CD4-positive, alpha-beta memory T cell (primary cell): ENCODE data around the gene UNC93A. TPM values are rescaled to one million over a fixed set of nuclear protein-coding genes. Genes with fewer than 3 reads are reported as not detected.
A peak's percentile ranks its signal among the peaks of the same experiment; 100 is the strongest.
"Not testable (repeated sequence)": the region's sequence is repeated elsewhere in the genome, so short reads cannot be mapped to it uniquely, and the experiment has no call there.

ENCODE experiments used
- CTCF ChIA-PET: fragments of 350-600 bp; sonication (Branson Sonifier 250); formaldehyde crosslinking; loops from one replicate; lab custom pipeline; 2021; ENCODE audit warnings: inconsistent platforms; ENCODE audit not compliant: partially characterized antibody; lab: Charles Lee
- POLR2A ChIA-PET: fragments of 350-600 bp; sonication (Branson Sonifier 250); formaldehyde crosslinking; loops from one replicate; lab custom pipeline; 2021; ENCODE audit not compliant: partially characterized antibody; lab: Charles Lee
- DNase-seq, 5 donors: peaks; one replicate each; pipeline versions ENCODE4 v3.0.0 to v3.0.0-alpha.2; 2020 to 2022; ENCODE audit warnings: mixed read lengths in 1 of 5
- H3K27ac ChIP-seq: one replicate; pipeline ENCODE4 v1.7.0; 2013; ENCODE audit warnings: low read depth, low read length
- H3K27me3 ChIP-seq: 2 replicates; pipeline ENCODE4 v1.7.0; 2013; ENCODE audit warnings: mild to moderate bottlenecking, low read length, moderate library complexity; ENCODE audit not compliant: insufficient read depth
- H3K36me3 ChIP-seq: 2 replicates; pipeline ENCODE4 v1.7.0; 2013; ENCODE audit warnings: mild to moderate bottlenecking, low read length, moderate library complexity; ENCODE audit not compliant: insufficient read depth
- H3K4me1 ChIP-seq: 2 replicates; pipeline ENCODE4 v1.7.0; 2013; ENCODE audit warnings: mild to moderate bottlenecking, low read length, moderate library complexity; ENCODE audit not compliant: insufficient read depth
- H3K4me3 ChIP-seq, 2 donors: one replicate each; pipeline ENCODE4 v1.7.0; 2013; ENCODE audit warnings: low read length in 2 of 2, mild to moderate bottlenecking in 1 of 2
- H3K9me3 ChIP-seq, 2 donors: one replicate each; pipeline ENCODE4 v1.7.0; 2013; ENCODE audit warnings: low read length in 2 of 2, control low read depth in 1 of 2; ENCODE audit not compliant: control insufficient read depth in 1 of 2
- H3K27ac Mint-ChIP-seq, 7 donors: one replicate each; pipeline ENCODE4 v1.8.0; 2020 to 2021; ENCODE audit warnings: mixed read lengths in 7 of 7, mild to moderate bottlenecking in 6 of 7, inconsistent platforms in 3 of 7, moderate library complexity in 3 of 7
- H3K27me3 Mint-ChIP-seq, 2 donors: one replicate each; pipeline ENCODE4 v1.8.0; 2020 to 2021; ENCODE audit warnings: mixed read lengths in 2 of 2
- H3K36me3 Mint-ChIP-seq, 2 donors: one replicate each; pipeline ENCODE4 v1.8.0; 2020 to 2021; ENCODE audit warnings: mixed read lengths in 2 of 2, inconsistent platforms in 1 of 2, mild to moderate bottlenecking in 1 of 2
- H3K4me1 Mint-ChIP-seq, 4 donors: one replicate each; pipeline ENCODE4 v1.8.0; 2020 to 2021; ENCODE audit warnings: mixed read lengths in 4 of 4, mild to moderate bottlenecking in 1 of 4
- H3K4me3 Mint-ChIP-seq, 8 donors: one replicate each; pipeline ENCODE4 v1.8.0; 2020 to 2021; ENCODE audit warnings: mixed read lengths in 8 of 8, mild to moderate bottlenecking in 7 of 8, moderate library complexity in 6 of 8, inconsistent platforms in 3 of 8
- H3K9me3 Mint-ChIP-seq, 8 donors: one replicate each; pipeline ENCODE4 v1.8.0; 2020 to 2021; ENCODE audit warnings: mixed read lengths in 8 of 8, mild to moderate bottlenecking in 5 of 8, inconsistent platforms in 3 of 8, moderate library complexity in 1 of 8
- intact Hi-C: fragments of 100-400 bp; cut with micrococcal nuclease; formaldehyde crosslinking; loops from one replicate; pipeline ENCODE4 v1.15.1; 2023
- polyA plus RNA-seq, 2 donors: library from polyadenylated mRNA; unstranded; fragments of 300-500 nt; fragmentation: Illumina TruSeq; gene quantifications; one replicate each; pipeline ENCODE4 v1.2.3, GENCODE V29; 2021
- total RNA-seq, 2 experiments: library from RNA; stranded (reverse); gene quantifications; one replicate each; pipeline ENCODE4 v1.2.3, GENCODE V29; 2021

Gene UNC93A
- total and polyA plus RNA-seq, 4 experiments from 2014 or later = not detected

DNA sequence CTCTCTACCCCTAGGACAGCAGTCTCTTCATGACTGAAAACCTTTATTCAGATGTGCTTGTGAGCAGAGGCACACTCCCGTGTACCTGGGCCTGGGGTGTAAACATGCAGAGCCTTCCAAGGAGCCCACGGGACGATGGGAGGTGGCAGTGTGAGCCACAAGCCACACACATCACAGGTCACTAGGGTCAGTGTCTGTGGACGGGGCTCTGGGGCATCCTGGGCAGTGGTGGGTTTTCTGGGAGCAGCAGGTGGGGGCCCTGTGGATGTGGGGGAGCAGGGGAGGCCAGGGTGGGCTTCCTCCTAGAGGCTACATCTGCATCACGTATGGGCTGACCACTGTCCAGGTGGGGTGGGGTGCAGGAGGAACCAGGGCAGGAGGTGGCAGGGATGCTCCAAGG, 17.1 kb downstream of the UNC93A start:
- Mint-ChIP-seq H3K9me3 (no peaks in the 10 kb centered on the region), H3K4me1 (no peaks in the 10 kb centered on the region)

DNA sequence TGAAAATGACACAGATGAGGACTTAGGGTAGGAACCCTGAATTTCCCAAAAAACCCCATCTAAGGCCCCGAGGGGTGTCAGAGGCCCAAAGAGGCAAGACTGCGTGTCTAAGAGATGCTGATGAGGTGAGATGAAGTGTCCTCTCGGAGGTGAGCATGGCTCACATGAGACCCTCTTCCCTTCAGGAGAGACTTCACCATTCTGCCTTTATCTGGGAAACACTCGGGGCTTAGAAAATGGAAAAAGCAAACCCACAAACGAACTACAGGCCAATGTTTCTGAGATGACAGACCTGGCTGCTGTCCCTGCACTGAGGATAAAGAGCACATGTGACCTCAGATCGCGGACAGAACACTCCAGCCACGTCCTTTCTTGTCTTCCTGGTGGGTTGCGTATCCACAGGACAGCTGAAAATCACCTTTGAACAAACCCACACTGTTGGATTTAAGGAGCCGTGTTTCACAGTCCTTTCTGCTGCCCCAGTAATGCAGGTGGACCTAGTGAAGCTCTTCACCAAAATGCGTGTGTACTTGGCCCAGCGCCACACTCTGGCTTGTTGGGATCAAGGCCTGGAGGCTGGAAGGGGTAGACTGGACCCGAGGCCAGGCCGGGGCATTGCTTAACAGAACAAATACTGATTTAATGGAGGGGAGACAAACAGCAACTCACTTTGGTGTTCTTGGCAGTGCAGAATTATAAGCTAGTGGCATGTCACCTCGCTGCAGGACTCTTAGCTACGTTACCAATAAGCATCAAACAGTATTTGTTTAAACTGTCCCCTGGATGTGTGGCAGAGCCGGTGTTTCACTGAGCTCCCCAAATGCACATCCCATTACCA, 18.5 kb downstream of the UNC93A start:
- H3K36me3 Mint-ChIP-seq, H3K4me3 ChIP-seq, H3K4me1 ChIP-seq, intact Hi-C loops, H3K27me3 Mint-ChIP-seq, DNase-seq, H3K4me3 Mint-ChIP-seq, H3K27ac ChIP-seq, H3K4me1 Mint-ChIP-seq, H3K9me3 Mint-ChIP-seq, H3K9me3 ChIP-seq, POLR2A ChIA-PET, H3K27ac Mint-ChIP-seq, H3K27me3 ChIP-seq, H3K36me3 ChIP-seq: not testable (repeated sequence)
- CTCF ChIA-PET = interaction anchor here (1.2 kb wide), 1 partner anchor 19 kb away, joined by 3 read pairs; the partner anchor contains the start of gene UNC93A

More for the DNA sequence above, 17.1 kb downstream of the UNC93A start:
- Mint-ChIP-seq H3K27me3 (peaks cover 1 to 10% of the 10 kb centered on the region in 2 donors), H3K27ac (no peak overlapping the region), H3K36me3 (no peaks in the 10 kb centered on the region), H3K4me3 (no peak overlapping the region)
- intact Hi-C loops = no loop called here
- ChIA-PET POLR2A (no interaction called here), CTCF (no interaction called here)
- no peaks in the 10 kb centered on the region for H3K9me3 ChIP-seq
- no peaks in the 10 kb centered on the region for H3K27me3 ChIP-seq
- H3K4me3 ChIP-seq = no peak overlapping the region
- no peak overlapping the region for H3K27ac ChIP-seq
- DNase-seq = no peak
- H3K4me1 ChIP-seq = no peaks in the 10 kb centered on the region
- H3K36me3 ChIP-seq = no peaks in the 10 kb centered on the region

DNA sequence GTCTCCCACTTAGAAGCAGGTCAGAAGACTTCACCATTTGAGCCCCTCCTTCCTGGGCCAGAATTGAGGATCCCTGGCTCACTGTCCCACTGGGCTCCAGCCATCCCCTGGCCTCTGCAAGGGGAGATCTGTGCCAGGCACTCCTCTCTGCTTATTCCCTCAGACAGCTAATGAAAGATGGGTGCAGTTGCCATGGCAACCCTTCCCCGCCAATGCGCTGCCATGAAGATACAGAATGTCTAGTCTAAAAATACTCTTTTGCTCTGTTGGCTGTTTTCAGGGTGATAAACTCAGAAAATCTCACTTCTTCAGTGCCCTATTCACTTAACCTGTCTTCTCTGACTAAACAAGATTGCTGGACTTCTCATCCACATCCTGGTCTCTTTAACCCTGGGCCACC, 20.2 kb downstream of the UNC93A start:
- no peaks in the 10 kb centered on the region for H3K27me3 ChIP-seq
- Mint-ChIP-seq H3K27me3 (peaks cover 3 to 6% of the 10 kb centered on the region in 2 donors), H3K36me3 (no peaks in the 10 kb centered on the region), H3K4me3 (no peak overlapping the region), H3K9me3 (no peaks in the 10 kb centered on the region), H3K4me1 (no peaks in the 10 kb centered on the region), H3K27ac (no peak overlapping the region)
- no peak overlapping the region for H3K4me3 ChIP-seq
- H3K4me1 ChIP-seq = no peaks in the 10 kb centered on the region
- CTCF ChIA-PET = no interaction called here
- no peaks in the 10 kb centered on the region for H3K9me3 ChIP-seq
- no peak overlapping the region for H3K27ac ChIP-seq
- no peak for DNase-seq
- H3K36me3 ChIP-seq = no peaks in the 10 kb centered on the region
- intact Hi-C loops = no loop called here
- POLR2A ChIA-PET = no interaction called here

DNA sequence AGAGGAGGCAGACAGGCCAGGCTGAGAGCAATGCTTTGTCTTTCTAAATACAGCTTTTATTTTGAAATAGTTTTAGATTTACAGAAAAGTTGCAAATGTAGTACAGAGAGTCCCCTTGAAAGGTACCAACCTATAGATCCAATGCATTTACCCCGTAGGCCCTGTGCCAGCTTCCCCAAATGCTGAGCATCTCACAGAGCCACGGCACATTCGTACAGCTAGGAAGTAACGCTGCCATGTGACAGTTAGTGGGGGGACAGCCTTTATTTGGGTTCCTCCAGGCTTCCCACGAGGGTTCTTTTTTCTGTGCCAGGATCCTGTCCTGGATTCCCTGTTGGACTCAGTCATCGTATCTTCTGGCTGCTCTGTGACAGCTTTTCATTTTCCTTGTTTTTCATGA, 20.6 kb downstream of the UNC93A start:
- H3K9me3 ChIP-seq, intact Hi-C loops, H3K27ac Mint-ChIP-seq, H3K4me1 Mint-ChIP-seq, POLR2A ChIA-PET, H3K4me3 Mint-ChIP-seq, H3K27me3 ChIP-seq, DNase-seq, CTCF ChIA-PET, H3K36me3 Mint-ChIP-seq, H3K4me3 ChIP-seq, H3K27ac ChIP-seq, H3K36me3 ChIP-seq, H3K9me3 Mint-ChIP-seq, H3K4me1 ChIP-seq, H3K27me3 Mint-ChIP-seq: not testable (repeated sequence)

DNA sequence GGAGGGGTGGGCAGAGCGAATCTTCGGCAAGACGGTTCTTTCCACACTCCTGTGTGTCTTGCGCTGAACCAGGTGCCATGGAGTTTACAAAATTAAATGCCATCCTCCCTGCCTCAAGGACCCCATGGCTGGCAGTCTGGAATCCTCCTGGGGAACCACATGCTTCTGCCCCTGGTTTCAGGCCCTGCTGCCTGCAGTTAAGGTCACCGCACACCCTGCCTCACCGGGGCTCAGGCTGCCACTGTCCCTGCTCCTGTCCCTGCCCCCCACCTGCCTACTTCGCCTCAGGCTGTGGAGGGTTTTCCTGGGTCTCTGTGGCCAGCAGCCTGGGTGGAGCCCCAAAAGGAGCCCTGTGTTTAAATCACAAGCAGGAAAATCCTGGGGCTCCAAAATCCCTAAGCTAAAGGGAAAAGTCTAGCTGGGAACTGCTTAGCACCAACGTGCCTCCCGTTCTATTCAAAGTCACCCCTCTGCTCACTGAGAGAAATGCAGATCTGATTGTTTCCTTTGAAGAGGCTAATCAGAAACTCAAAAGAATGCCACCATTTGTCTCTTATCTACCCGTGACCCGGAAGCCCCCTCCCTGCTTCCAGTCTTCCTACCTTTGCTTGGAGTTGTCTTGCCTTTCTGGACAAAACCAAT, 23.2 kb downstream of the UNC93A start:
- H3K4me3 Mint-ChIP-seq = no peak overlapping the region
- H3K27me3 Mint-ChIP-seq = peaks cover 7 to 9% of the 10 kb centered on the region in 2 donors
- Histone ChIP-seq H3K4me1 (no peaks in the 10 kb centered on the region), H3K27ac (no peak overlapping the region), H3K27me3 (no peaks in the 10 kb centered on the region), H3K9me3 (no peaks in the 10 kb centered on the region), H3K36me3 (no peaks in the 10 kb centered on the region), H3K4me3 (no peak overlapping the region)
- no peak overlapping the region for H3K27ac Mint-ChIP-seq
- ChIA-PET CTCF (no interaction called here), POLR2A (no interaction called here)
- H3K4me1 Mint-ChIP-seq = no peaks in the 10 kb centered on the region
- H3K36me3 Mint-ChIP-seq = no peaks in the 10 kb centered on the region
- no peaks in the 10 kb centered on the region for H3K9me3 Mint-ChIP-seq
- DNase-seq = no peak
- intact Hi-C loops = no loop called here

DNA sequence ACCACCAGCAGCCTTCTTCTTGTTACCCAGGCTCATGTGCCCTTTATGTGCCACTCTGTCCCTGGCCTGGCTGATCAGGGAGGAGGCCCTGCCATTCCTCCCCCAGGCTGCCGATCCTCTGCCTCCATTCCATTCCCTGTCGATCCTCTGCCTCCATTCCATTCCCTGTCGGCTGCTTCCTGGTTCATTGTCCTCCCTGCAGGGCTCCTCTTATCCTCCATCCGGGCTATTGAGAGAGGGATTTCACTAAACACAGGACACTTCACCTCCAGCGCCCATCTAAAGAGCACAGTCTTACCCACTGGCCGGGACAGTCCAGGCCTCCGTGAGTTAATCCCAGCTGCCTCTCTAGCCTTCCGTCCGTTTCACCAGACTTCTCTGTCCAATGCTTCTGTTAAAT, 26.1 kb downstream of the UNC93A start:
- H3K4me3 Mint-ChIP-seq = no peak overlapping the region
- ChIA-PET CTCF (no interaction called here), POLR2A (no interaction called here)
- no peaks in the 10 kb centered on the region for H3K9me3 Mint-ChIP-seq
- intact Hi-C loops = no loop called here
- Histone ChIP-seq H3K36me3 (no peaks in the 10 kb centered on the region), H3K27ac (no peak overlapping the region), H3K4me1 (no peaks in the 10 kb centered on the region), H3K9me3 (no peaks in the 10 kb centered on the region), H3K27me3 (no peaks in the 10 kb centered on the region), H3K4me3 (no peak overlapping the region)
- peaks cover 7 to 12% of the 10 kb centered on the region in 2 donors for H3K27me3 Mint-ChIP-seq
- peak overlapping the region in 1 of 7 donors; percentile 44 for H3K27ac Mint-ChIP-seq
- no peaks in the 10 kb centered on the region for H3K36me3 Mint-ChIP-seq
- no peak for DNase-seq
- no peaks in the 10 kb centered on the region for H3K4me1 Mint-ChIP-seq

DNA sequence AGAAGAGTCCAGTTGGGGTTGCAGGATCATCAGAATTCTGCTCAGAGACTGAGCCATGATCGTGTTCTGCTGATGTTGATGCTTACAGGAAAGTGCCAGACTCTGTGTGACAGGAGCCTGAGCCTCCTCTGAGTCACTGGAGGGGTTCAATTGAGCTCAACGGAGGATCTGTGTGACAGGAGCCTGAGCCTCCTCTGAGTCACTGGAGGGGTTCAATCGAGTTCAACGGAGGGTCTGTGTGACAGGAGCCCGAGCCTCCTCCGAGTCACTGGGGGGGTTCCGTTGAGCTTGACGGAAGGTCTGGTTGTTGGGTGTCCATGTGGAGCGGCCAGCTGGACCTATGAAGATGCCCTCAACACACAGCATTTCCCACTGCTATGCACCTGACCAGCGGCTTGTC, 27.2 kb downstream of the UNC93A start:
- intact Hi-C loops, H3K36me3 Mint-ChIP-seq, H3K27me3 ChIP-seq, H3K36me3 ChIP-seq, H3K4me3 ChIP-seq, POLR2A ChIA-PET, H3K4me3 Mint-ChIP-seq, H3K27ac Mint-ChIP-seq, H3K9me3 ChIP-seq, H3K4me1 ChIP-seq, H3K4me1 Mint-ChIP-seq, H3K9me3 Mint-ChIP-seq, CTCF ChIA-PET, H3K27ac ChIP-seq, DNase-seq: not testable (repeated sequence)
- H3K27me3 Mint-ChIP-seq = peaks cover 7 to 12% of the 10 kb centered on the region in 2 donors
